ENCODE measurements around the gene HSD3B1.
"Not testable (repeated sequence)": the region's sequence is repeated elsewhere in the genome, so short reads cannot be mapped to it uniquely, and the experiment has no call there.

Gene HSD3B1

GRCh38 chr1:119554183-119554582 lies 47.2 kb downstream of the HSD3B1 start:
- DNase-seq = no peak

DNA sequence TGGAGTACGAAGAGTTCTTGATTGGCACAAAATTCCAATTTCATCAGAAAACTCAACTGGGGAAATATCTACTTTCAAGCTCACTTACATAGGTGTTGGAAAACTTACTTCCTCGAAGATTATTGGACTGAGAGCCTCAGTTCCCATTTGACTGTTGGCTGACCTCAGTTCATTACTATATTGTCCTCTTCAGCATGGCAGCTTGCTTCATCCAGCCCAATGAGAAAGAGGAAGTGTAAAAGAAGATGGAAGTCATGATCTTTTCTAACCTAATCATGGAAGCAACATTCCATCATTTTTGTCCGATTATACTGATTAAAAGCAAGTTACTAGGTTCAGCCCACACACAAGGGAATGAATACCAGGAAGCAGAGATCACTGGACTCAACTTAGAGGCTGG lies 49.4 kb downstream of the HSD3B1 start:
- DNase-seq = no peak

- DNase-seq = not testable (repeated sequence)
These were observed 53.4 kb downstream of the HSD3B1 start for GRCh38 chr1:119560402-119560801.

GRCh38 chr1:119564548-119564947 lies 57.5 kb downstream of the HSD3B1 start:
- DNase-seq = no peak

Measured in activated gamma-delta T cell (primary cell).